ENCODE data around the gene SHQ1. TPM values are rescaled to one million over a fixed set of nuclear protein-coding genes. Genes with fewer than 3 reads are reported as not detected.

Gene SHQ1
- total and polyA plus RNA-seq, 2 donors (not counting 3 experiments of a cell fraction or from before 2014, with no cell fraction given), result 7.3 to 20.6 TPM

GRCh38 chr3:72803573-72803972 lies 44.7 kb downstream of the SHQ1 start:
- no TSS peak for BruUV-seq (replicated peaks)
- DNase-seq (ENCODE audit: low read depth, low spot score) (no peak), FAIRE-seq (no peak)
- ChIA-PET CTCF (interaction anchor here (1.3 kb wide), 1 partner anchor 19 kb away, joined by 7 read pairs; no protein-coding TSS in a partner anchor), POLR2A (no interaction called here)
- Histone ChIP-seq H3K4me3 (replicated peaks in 1 of 3; ENCODE audit: insufficient read depth in 1 of 3, low read depth in 1 of 3, low read length in 3 of 3) (no peak overlapping the region), H3K36me3 (ENCODE audit: control insufficient read depth in 2 of 2, extremely low read depth in 1 of 2, insufficient read depth in 2 of 2, low read length in 2 of 2) (no peaks in the 10 kb centered on the region), H3K27me3 (ENCODE audit: control insufficient read depth in 2 of 2, insufficient read depth in 2 of 2, low read length in 2 of 2) (no peaks in the 10 kb centered on the region), H3K79me2 (ENCODE audit: control insufficient read depth, insufficient read depth, low read length) (no peaks in the 10 kb centered on the region), H3K4me1 (ENCODE audit: control insufficient read depth, extremely low read depth, insufficient read depth, low read length) (peaks cover 3% of the 10 kb centered on the region), H3K9me1 (replicated peaks; ENCODE audit: control insufficient read depth, extremely low read depth, insufficient read depth, low read length) (no peaks in the 10 kb centered on the region), H3K4me2 (ENCODE audit: insufficient read depth, low read length) (no peak overlapping the region), H4K20me1 (replicated peaks; ENCODE audit: control insufficient read depth, extremely low read depth, insufficient read depth, low read length) (no peaks in the 10 kb centered on the region), H3K9ac (replicated peaks; ENCODE audit: extremely low read depth, insufficient read depth, low read length) (no peak overlapping the region), H3K9me3 (replicated peaks; ENCODE audit: control insufficient read depth, insufficient read depth, low read length) (no peaks in the 10 kb centered on the region), H2AFZ (ENCODE audit: low read depth, low read length) (no peak overlapping the region), H3K27ac (ENCODE audit: insufficient read depth, low read depth, low read length) (no peak overlapping the region)
- dilution Hi-C loops (cut with MboI; ENCODE audit: extremely low pct_ligation_motif_present, low sequenced_read_pairs) (no loop called here), intact Hi-C loops (cut with micrococcal nuclease) (no loop called here)
- TF ChIP-seq POLR2AphosphoS5 (IDR thresholded peaks at IDR 0.05; ENCODE audit: insufficient read depth, low read depth, low read length) (no peak), MYC (IDR thresholded peaks at IDR 0.05; ENCODE audit: low read depth, low read length) (no peak), MAX (IDR thresholded peaks at IDR 0.05; ENCODE audit: insufficient read depth, insufficient read length) (no peak), CTCF (IDR thresholded peaks at IDR 0.05; ENCODE audit: extremely low read depth in 1 of 2, insufficient read depth in 1 of 2, low read depth in 1 of 2, low read length in 2 of 2) (no peak), GATA2 (IDR thresholded peaks at IDR 0.05; ENCODE audit: insufficient read depth, insufficient read length, low read depth, low read length) (no peak), JUN (IDR thresholded peaks at IDR 0.05; ENCODE audit: borderline replicate concordance, insufficient read depth, insufficient read length, low read depth) (no peak), POLR2A (IDR thresholded peaks at IDR 0.05; ENCODE audit: low read depth, low read length) (no peak), EZH2 (IDR thresholded peaks at IDR 0.05; ENCODE audit: borderline replicate concordance, low read depth, low read length, severe bottlenecking) (no peak), FOS (IDR thresholded peaks at IDR 0.05; ENCODE audit: borderline replicate concordance, insufficient read depth, low read length) (no peak)

Data from endothelial cell of umbilical vein (primary cell).